GM12892 (cell line): ENCODE data around the gene SLC48A1.

Experiments used
- POLR2A ChIP-seq: IDR thresholded peaks from 2 replicates; pipeline ENCODE4 v1.6.1; 2011; ENCODE audit warnings: low read depth, low read length, control low read depth
- POLR2AphosphoS5 ChIP-seq: IDR thresholded peaks from 2 replicates; pipeline ENCODE4 v1.6.1; 2011; ENCODE audit warnings: low read depth, low read length, control low read depth
- TAF1 ChIP-seq: IDR thresholded peaks from 2 replicates; pipeline ENCODE4 v1.6.1; 2011; ENCODE audit warnings: low read depth, mild to moderate bottlenecking, control low read depth, low read length, borderline replicate concordance

DNA sequence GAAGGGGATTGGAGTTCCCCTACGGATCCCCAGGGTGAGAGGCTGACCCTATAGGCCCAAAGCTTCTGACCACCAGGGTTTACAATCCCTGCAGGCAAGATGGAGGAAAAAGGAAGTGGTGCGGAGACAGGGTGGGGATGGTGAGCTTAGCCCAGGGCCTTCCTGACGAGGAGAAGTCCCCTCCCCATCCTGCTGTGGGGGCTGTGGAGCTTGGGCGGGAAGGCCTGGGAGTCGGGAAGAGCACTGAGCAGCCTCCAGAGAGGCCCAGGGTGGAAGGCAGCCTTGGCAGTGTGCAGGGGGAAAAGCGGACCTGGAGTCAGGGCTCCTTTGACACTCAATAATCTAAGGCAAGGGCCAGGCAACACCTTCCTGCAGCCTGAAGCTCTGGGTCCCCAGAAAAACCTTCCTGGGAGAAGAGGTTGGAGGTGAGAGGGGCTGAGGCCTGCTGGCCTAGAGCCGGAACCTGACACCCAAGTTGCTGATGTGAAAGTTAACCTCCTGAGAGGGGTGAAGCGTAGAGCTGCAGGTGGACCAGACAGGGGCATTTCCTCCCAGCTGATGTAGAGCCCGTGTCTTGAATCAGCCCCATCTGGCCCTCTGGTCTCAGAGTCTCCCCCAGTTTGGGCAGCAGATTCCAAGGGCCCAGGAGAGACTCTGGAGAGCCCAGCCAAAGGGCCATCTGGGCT is 40.6 kb downstream of the SLC48A1 start:
- TF ChIP-seq POLR2AphosphoS5 = 0 out of 2 replicates have a peak, but pooled peaks have one; percentile 10
- no peak; the same call in none of the 2 replicates for TF ChIP-seq POLR2A
- no peak for TF ChIP-seq TAF1
